ENCODE data around the gene PPP1R1C.

PPP1R1C gene

GRCh38 chr2:182098648-182099047 lies 113.0 kb downstream of the PPP1R1C start:
- H3K4me3 ChIP-seq (ENCODE audit: low read depth, low read length), result no peak overlapping the region
- TF ChIP-seq, protein P1, sequence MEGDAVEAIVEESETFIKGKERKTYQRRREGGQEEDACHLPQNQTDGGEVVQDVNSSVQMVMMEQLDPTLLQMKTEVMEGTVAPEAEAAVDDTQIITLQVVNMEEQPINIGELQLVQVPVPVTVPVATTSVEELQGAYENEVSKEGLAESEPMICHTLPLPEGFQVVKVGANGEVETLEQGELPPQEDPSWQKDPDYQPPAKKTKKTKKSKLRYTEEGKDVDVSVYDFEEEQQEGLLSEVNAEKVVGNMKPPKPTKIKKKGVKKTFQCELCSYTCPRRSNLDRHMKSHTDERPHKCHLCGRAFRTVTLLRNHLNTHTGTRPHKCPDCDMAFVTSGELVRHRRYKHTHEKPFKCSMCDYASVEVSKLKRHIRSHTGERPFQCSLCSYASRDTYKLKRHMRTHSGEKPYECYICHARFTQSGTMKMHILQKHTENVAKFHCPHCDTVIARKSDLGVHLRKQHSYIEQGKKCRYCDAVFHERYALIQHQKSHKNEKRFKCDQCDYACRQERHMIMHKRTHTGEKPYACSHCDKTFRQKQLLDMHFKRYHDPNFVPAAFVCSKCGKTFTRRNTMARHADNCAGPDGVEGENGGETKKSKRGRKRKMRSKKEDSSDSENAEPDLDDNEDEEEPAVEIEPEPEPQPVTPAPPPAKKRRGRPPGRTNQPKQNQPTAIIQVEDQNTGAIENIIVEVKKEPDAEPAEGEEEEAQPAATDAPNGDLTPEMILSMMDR (IDR thresholded peaks at IDR 0.05; ENCODE audit: control insufficient read depth, extremely low read depth, insufficient read depth), result no peak
- no peak for DNase-seq (ENCODE audit: low read depth)

GRCh38 chr2:182101263-182101662 lies 115.6 kb downstream of the PPP1R1C start:
- TF ChIP-seq, protein P1 (IDR thresholded peaks at IDR 0.05; ENCODE audit: control insufficient read depth, extremely low read depth, insufficient read depth), result 0 out of 2 replicates have a peak, but pooled peaks have one; percentile 13
- no peak overlapping the region for H3K4me3 ChIP-seq (ENCODE audit: low read depth, low read length)
- no peak for DNase-seq (ENCODE audit: low read depth)

DNA sequence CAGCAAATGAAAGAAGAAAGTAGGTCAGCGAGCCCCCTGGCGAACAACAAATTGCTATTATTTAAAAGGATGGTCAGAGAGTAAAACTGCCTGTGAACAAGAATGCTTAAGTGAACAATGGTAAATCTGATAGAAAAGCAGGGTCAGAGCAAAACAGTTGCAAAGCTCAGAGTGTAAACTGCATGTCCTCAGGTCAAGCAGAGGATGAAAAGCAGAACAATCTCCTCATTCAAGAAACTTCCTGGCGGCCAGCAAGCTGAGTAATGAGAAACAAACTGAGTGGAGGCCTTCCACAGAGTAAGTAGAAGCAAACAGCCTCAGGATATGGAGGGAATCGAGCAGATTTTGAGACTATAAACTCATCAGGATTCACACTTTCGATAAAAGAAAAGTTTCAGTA lies 117.9 kb downstream of the PPP1R1C start:
- no peak overlapping the region for H3K4me3 ChIP-seq (ENCODE audit: low read depth, low read length)
- TF ChIP-seq, protein P1 (IDR thresholded peaks at IDR 0.05; ENCODE audit: control insufficient read depth, extremely low read depth, insufficient read depth), result no peak
- DNase-seq (ENCODE audit: low read depth), result no peak

DNA sequence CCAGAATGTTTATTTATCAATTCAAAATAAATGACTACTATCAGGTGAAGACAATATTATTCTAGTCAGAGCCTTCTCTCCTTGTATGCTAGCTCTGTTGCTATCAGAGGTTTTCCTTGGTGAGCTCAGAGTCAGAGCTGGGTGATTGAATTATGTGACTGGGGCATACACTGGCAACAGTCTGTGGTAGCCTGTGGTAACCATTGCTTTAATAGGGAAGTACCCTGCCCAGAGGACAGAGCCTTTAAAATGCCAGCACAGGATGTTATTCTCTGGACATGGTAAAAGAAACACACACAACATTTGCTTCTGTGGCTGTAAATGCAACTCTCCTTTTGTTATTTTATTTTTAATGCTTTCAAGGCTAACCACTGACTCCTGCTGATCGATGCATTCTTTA lies 124.7 kb downstream of the PPP1R1C start:
- TF ChIP-seq, protein P1 (IDR thresholded peaks at IDR 0.05; ENCODE audit: control insufficient read depth, extremely low read depth, insufficient read depth), result no peak
- no peak overlapping the region for H3K4me3 ChIP-seq (ENCODE audit: low read depth, low read length)
- DNase-seq (ENCODE audit: low read depth), result no peak

GRCh38 chr2:182113334-182113733 lies 127.7 kb downstream of the PPP1R1C start:
- TF ChIP-seq, protein P1 (IDR thresholded peaks at IDR 0.05; ENCODE audit: control insufficient read depth, extremely low read depth, insufficient read depth), result no peak
- DNase-seq (ENCODE audit: low read depth), result no peak

DNA sequence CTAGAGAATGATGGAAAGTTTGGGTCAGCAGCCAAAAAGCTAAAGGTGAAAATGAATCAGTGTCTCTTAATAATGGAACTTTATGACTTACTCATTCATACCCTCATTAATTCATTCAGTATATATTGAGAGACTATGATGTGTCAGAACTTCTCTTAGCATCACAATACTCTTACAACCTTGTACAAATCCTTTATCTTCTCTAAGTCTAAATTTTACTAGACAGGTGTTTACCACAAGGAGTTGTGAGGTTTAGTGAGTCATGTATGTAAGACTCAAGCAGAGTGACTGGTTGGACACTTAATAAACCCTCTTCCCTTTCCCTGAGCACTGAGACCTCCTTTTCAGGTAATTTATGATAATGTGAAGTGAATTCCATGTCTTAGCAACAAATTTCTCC lies 129.6 kb downstream of the PPP1R1C start:
- H3K4me3 ChIP-seq (ENCODE audit: low read depth, low read length), result no peak overlapping the region
- DNase-seq (ENCODE audit: low read depth), result no peak
- TF ChIP-seq, protein P1 (IDR thresholded peaks at IDR 0.05; ENCODE audit: control insufficient read depth, extremely low read depth, insufficient read depth), result no peak

More at GRCh38 chr2:182113334-182113733, 127.7 kb downstream of the PPP1R1C start:
- H3K4me3 ChIP-seq (ENCODE audit: low read depth, low read length), result no peak overlapping the region

- TF ChIP-seq, protein P1 (IDR thresholded peaks at IDR 0.05; ENCODE audit: control insufficient read depth, extremely low read depth, insufficient read depth), result no peak
- no peak overlapping the region for H3K4me3 ChIP-seq (ENCODE audit: low read depth, low read length)
- no peak for DNase-seq (ENCODE audit: low read depth)
These were observed 131.1 kb downstream of the PPP1R1C start for GRCh38 chr2:182116774-182117173.
